HCT116 (cell line): ENCODE measurements around the gene TTLL4. TPM values are rescaled to one million over a fixed set of nuclear protein-coding genes. Genes with fewer than 3 reads are reported as not detected.
"Not testable (repeated sequence)": the region's sequence is repeated elsewhere in the genome, so short reads cannot be mapped to it uniquely, and the experiment has no call there.

Source experiments
- ATAC-seq: fragments of 200-7000 bp; cut with Tn5 transposase; 2 replicates; pipeline ENCODE4 v1.9.1; 2020; ENCODE audit warnings: mild to moderate bottlenecking, moderate library complexity
- BruUV-seq: library from RNA; stranded (reverse); fragments of 400-500 nt; replicated peaks from 2 replicates; lab custom pipeline; 2021; lab: Mats Ljungman, UMichigan
- CTCF ChIA-PET: fragments of 300-600 bp; sonication (Branson Sonifier 250); formaldehyde crosslinking; loops from one replicate; lab custom pipeline; 2021; ENCODE audit warnings: antibody characterized with exemption; lab: Charles Lee
- POLR2A ChIA-PET: fragments of 300-600, 350-600 bp; sonication (Branson Sonifier 250); formaldehyde crosslinking; loops from one replicate; lab custom pipeline; 2021; ENCODE audit warnings: antibody characterized with exemption; lab: Charles Lee
- RAD21 ChIA-PET, 2 experiments: fragments of 300-600 bp; sonication (Branson Sonifier 250); formaldehyde crosslinking; loops; one replicate each; lab custom pipeline; 2023; ENCODE audit warnings: low total read pairs in 2 of 2; ENCODE audit not compliant: uncharacterized antibody in 2 of 2, unreplicated experiment in 2 of 2, low non-redundant PET in 1 of 2; lab: Charles Lee
- DNase-seq: peaks from one replicate; pipeline ENCODE4 v3.0.0-alpha.2; 2010; ENCODE audit warnings: low read depth, low spot score
- H2AFZ ChIP-seq: fragments of 200-600 bp; shearing (Covaris generic), sonication (generic); 2 replicates; pipeline ENCODE4 v1.6.1; 2017; ENCODE audit warnings: low read depth, mixed run types, mixed read lengths, antibody characterized with exemption, low read length; ENCODE audit not compliant: poor library complexity, severe bottlenecking
- H3K27ac ChIP-seq: 2 replicates; pipeline ENCODE4 v1.5.1; 2012; ENCODE audit warnings: low read depth, low read length
- H3K27me3 ChIP-seq: fragments of 200-600 bp; sonication (generic); 2 replicates; pipeline ENCODE4 v1.6.1; 2016; ENCODE audit warnings: mixed run types, low read length, mixed read lengths; ENCODE audit not compliant: insufficient read depth
- H3K36me3 ChIP-seq, 2 experiments: fragments of 200-500 bp in 1 of 2; fragments of 200-600 bp in 1 of 2; sonication (Bioruptor generic) in 1 of 2; sonication (generic) in 1 of 2; 2 replicates each; pipeline versions ENCODE4 v1.5.1 to v1.6.1; 2014 to 2016; ENCODE audit warnings: low read length in 2 of 2, inconsistent platforms in 1 of 2, mixed read lengths in 1 of 2, mixed run types in 1 of 2; ENCODE audit not compliant: insufficient read depth in 2 of 2, control insufficient read depth in 1 of 2
- H3K4me1 ChIP-seq, 2 experiments: fragments of 200-600 bp in 1 of 2; sonication (generic) in 1 of 2; 2 replicates each; pipeline versions ENCODE4 v1.5.1 to v1.6.1; 2012 to 2017; ENCODE audit warnings: low read length in 2 of 2, inconsistent platforms in 1 of 2, mild to moderate bottlenecking in 1 of 2, mixed read lengths in 1 of 2, mixed run types in 1 of 2, moderate library complexity in 1 of 2; ENCODE audit not compliant: insufficient read depth in 2 of 2, control insufficient read depth in 1 of 2
- H3K4me2 ChIP-seq: fragments of 200-600 bp; sonication (generic); 2 replicates; pipeline ENCODE4 v1.6.1; 2017; ENCODE audit warnings: mixed run types, low read length, mixed read lengths
- H3K4me3 ChIP-seq, 2 experiments: fragments of 200-600 bp in 1 of 2; sonication (generic) in 1 of 2; replicated peaks in 1 of 2; 2 replicates each; pipeline ENCODE4 v1.5.1; 2011 to 2016; ENCODE audit warnings: low read length in 2 of 2, control low read depth in 1 of 2, low read depth in 1 of 2, mild to moderate bottlenecking in 1 of 2, mixed read lengths in 1 of 2, mixed run types in 1 of 2
- H3K79me2 ChIP-seq: fragments of 200-600 bp; sonication (generic); 2 replicates; pipeline ENCODE4 v1.6.1; 2017; ENCODE audit warnings: mild to moderate bottlenecking, mixed run types, low read length, moderate library complexity, mixed read lengths; ENCODE audit not compliant: insufficient read depth
- H3K9ac ChIP-seq: fragments of 200-600 bp; sonication (generic); 2 replicates; pipeline ENCODE4 v1.6.1; 2016; ENCODE audit warnings: low read length, mixed read lengths
- H3K9me2 ChIP-seq: fragments of 200-600 bp; sonication (generic), shearing (Covaris generic); 2 replicates; pipeline ENCODE4 v1.6.1; 2017; ENCODE audit warnings: mixed run types, mild to moderate bottlenecking, moderate library complexity; ENCODE audit not compliant: insufficient read depth
- H3K9me3 ChIP-seq, 2 experiments: fragments of 200-500 bp in 1 of 2; fragments of 200-600 bp in 1 of 2; sonication (Bioruptor generic) in 1 of 2; sonication (generic) in 1 of 2; 2 replicates each; pipeline ENCODE4 v1.6.1; 2014 to 2017; ENCODE audit warnings: low read length in 2 of 2, mixed read lengths in 2 of 2, inconsistent platforms in 1 of 2, low read depth in 1 of 2, mild to moderate bottlenecking in 1 of 2, mixed run types in 1 of 2, moderate library complexity in 1 of 2; ENCODE audit not compliant: control insufficient read depth in 1 of 2, insufficient read depth in 1 of 2
- H4K20me1 ChIP-seq: fragments of 200-600 bp; sonication (generic), shearing (Covaris generic); 2 replicates; pipeline ENCODE4 v1.6.1; 2017; ENCODE audit warnings: mixed run types, mild to moderate bottlenecking, moderate library complexity; ENCODE audit not compliant: insufficient read depth
- CBX3 ChIP-seq: IDR thresholded peaks from 2 replicates; pipeline ENCODE4 v1.6.1; 2012; ENCODE audit warnings: low read depth
- RAD21 ChIP-seq: IDR thresholded peaks from 2 replicates; pipeline ENCODE4 v1.6.1; 2012; ENCODE audit warnings: low read depth, mild to moderate bottlenecking
- SP1 ChIP-seq: IDR thresholded peaks from 2 replicates; pipeline ENCODE4 v1.6.1; 2012; ENCODE audit warnings: low read depth
- YY1 ChIP-seq: IDR thresholded peaks from 2 replicates; pipeline ENCODE4 v1.6.1; 2011; ENCODE audit warnings: low read length, low read depth, moderate library complexity, mild to moderate bottlenecking; ENCODE audit not compliant: insufficient replicate concordance; ENCODE audit errors: extremely low read depth
- intact Hi-C: fragments of 100-400 bp; cut with micrococcal nuclease; formaldehyde crosslinking; loops from 2 replicates; pipeline ENCODE4 v1.10.0; 2022
- total RNA-seq: library from RNA; stranded (reverse); gene quantifications from one replicate; pipeline ENCODE4 v1.2.1, GENCODE V29; 2021; ENCODE audit not compliant: unreplicated experiment
- TF ChIP-seq, protein P1 (sequence below), 3 experiments: fragments of 200-600 bp in 1 of 3; sonication (generic) in 1 of 3; IDR thresholded peaks in 2 of 3; conservative IDR thresholded peaks in 1 of 3; 2 replicates each; pipeline ENCODE4 v1.5.1; 2012 to 2017; ENCODE audit warnings: low read depth in 2 of 3, low read length in 2 of 3, antibody characterized with exemption in 1 of 3, borderline replicate concordance in 1 of 3, control low read depth in 1 of 3, mild to moderate bottlenecking in 1 of 3, mixed read lengths in 1 of 3, mixed run types in 1 of 3, moderate library complexity in 1 of 3; ENCODE audit not compliant: insufficient read depth in 1 of 3
- TF ChIP-seq, protein P2 (sequence below): IDR thresholded peaks from 2 replicates; pipeline ENCODE4 v1.6.1; 2012

Gene TTLL4
- total RNA-seq, 1 experiment from 2014 or later: 53.0 TPM

DNA sequence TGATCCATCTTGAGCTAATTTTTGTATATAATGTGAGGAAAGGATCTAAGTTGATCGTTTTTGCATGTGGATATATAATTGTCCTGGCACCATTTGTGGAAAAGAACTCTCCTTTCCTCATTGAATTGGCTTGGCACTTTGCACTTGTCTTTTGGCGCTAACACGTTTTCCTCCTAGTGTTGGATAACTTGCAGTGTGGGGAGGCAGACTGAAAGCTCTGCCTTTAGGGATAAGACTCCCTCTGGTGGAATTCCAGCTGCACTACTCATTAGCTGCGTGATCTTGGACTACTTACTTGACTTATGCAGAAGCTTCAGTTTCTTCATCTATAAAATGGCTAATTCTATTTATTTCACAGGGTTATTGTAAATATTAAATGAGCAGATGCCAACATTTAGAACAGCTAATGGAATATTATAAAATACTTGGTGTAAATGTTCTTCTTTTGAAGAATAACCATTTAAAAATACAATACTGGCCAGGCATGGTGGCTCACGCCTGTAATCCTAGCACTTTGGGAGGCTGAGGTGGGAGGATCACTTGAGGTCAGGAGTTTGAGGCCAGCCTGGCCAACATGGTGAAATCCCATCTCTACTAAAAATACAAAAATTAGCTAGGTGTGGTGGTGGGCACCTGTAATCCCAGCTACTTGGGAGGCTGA lies 23.1 kb upstream of the TTLL4 start:
- CTCF ChIA-PET: interaction anchor here (0.8 to 2.3 kb wide), 15 partner anchors 9 to 902 kb away, joined by 3 to 41 read pairs (median 6); partner anchors contain the start of genes AAMP, BCS1L, PNKD and RNF25
- H2AFZ ChIP-seq: not testable (repeated sequence)
- TF ChIP-seq, protein P1, sequence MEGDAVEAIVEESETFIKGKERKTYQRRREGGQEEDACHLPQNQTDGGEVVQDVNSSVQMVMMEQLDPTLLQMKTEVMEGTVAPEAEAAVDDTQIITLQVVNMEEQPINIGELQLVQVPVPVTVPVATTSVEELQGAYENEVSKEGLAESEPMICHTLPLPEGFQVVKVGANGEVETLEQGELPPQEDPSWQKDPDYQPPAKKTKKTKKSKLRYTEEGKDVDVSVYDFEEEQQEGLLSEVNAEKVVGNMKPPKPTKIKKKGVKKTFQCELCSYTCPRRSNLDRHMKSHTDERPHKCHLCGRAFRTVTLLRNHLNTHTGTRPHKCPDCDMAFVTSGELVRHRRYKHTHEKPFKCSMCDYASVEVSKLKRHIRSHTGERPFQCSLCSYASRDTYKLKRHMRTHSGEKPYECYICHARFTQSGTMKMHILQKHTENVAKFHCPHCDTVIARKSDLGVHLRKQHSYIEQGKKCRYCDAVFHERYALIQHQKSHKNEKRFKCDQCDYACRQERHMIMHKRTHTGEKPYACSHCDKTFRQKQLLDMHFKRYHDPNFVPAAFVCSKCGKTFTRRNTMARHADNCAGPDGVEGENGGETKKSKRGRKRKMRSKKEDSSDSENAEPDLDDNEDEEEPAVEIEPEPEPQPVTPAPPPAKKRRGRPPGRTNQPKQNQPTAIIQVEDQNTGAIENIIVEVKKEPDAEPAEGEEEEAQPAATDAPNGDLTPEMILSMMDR (IDR thresholded peaks at IDR 0.05 in 2 of 3, conservative IDR thresholded peaks at IDR 0.05 in 1 of 3; ENCODE audit: borderline replicate concordance in 1 of 3, insufficient read depth in 1 of 3, low read depth in 2 of 3, low read length in 2 of 3): peak; percentile 84 to 94 (median 90)
- TF ChIP-seq YY1 (peak; percentile 30), CBX3 (peak; percentile 21; the same call in 1 of the 2 replicates), SP1 (0 out of 2 replicates have a peak, but pooled peaks have one; percentile 25), RAD21 (peak; percentile 81)
- TF ChIP-seq, protein P2, sequence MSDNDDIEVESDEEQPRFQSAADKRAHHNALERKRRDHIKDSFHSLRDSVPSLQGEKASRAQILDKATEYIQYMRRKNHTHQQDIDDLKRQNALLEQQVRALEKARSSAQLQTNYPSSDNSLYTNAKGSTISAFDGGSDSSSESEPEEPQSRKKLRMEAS: peak; percentile 46; the same call in 1 of the 2 replicates

More for the DNA sequence above, 23.1 kb upstream of the TTLL4 start:
- not testable (repeated sequence) for H3K4me3 ChIP-seq, H3K4me1 ChIP-seq, H4K20me1 ChIP-seq, H3K9ac ChIP-seq, H3K4me2 ChIP-seq, H3K9me2 ChIP-seq, H3K27me3 ChIP-seq, H3K9me3 ChIP-seq, BruUV-seq, H3K27ac ChIP-seq, H3K36me3 ChIP-seq, H3K79me2 ChIP-seq
- POLR2A ChIA-PET: interaction anchor here (1.0 kb wide), 1 partner anchor 160 kb away, joined by 3 read pairs; no protein-coding TSS in a partner anchor
- DNase-seq (peak; percentile 73), ATAC-seq (peak; percentile 100)
- intact Hi-C loops: loop anchor here (1.0 kb wide), 2 partner anchors 28 to 160 kb away; partner anchors contain the start of genes BCS1L and ZNF142
- RAD21 ChIA-PET: interaction anchor here (0.8 to 1.2 kb wide), 2 partner anchors 29 kb away, joined by 3 to 7 read pairs; partner anchors contain the start of genes BCS1L (in 1 of the 2) and ZNF142 (in 1 of the 2)
